KMS-11 (cell line): ENCODE results near the gene GAS6.

Experiments used
- H2AFZ ChIP-seq: fragments of 200-600 bp; sonication (generic); 2 replicates; pipeline ENCODE4 v1.6.1; 2016; ENCODE audit warnings: antibody characterized with exemption, mixed run types, low read depth
- H3K27ac ChIP-seq: fragments of 200-600 bp; sonication (generic); 2 replicates; pipeline ENCODE4 v1.6.1; 2016; ENCODE audit warnings: mild to moderate bottlenecking, mixed run types
- H3K27me3 ChIP-seq: fragments of 200-600 bp; sonication (generic); 2 replicates; pipeline ENCODE4 v1.6.1; 2017; ENCODE audit warnings: mild to moderate bottlenecking, low read depth, mixed run types, moderate library complexity; ENCODE audit not compliant: insufficient read depth
- H3K36me3 ChIP-seq: fragments of 200-600 bp; sonication (generic); 2 replicates; pipeline ENCODE4 v1.6.1; 2017; ENCODE audit warnings: mild to moderate bottlenecking, mixed run types; ENCODE audit not compliant: insufficient read depth
- H3K4me1 ChIP-seq: fragments of 200-600 bp; sonication (generic); 2 replicates; pipeline ENCODE4 v1.6.1; 2016; ENCODE audit warnings: mild to moderate bottlenecking, low read depth, mixed run types; ENCODE audit not compliant: poor library complexity, severe bottlenecking
- H3K4me2 ChIP-seq: fragments of 200-600 bp; sonication (generic); 2 replicates; pipeline ENCODE4 v1.7.0; 2016; ENCODE audit warnings: mild to moderate bottlenecking, mixed run types
- H3K4me3 ChIP-seq: fragments of 200-600 bp; sonication (generic); IDR thresholded peaks from 2 replicates; pipeline ENCODE4 v1.6.1; 2017; ENCODE audit warnings: low read depth, low read length, mixed read lengths; ENCODE audit not compliant: insufficient read depth
- H3K79me2 ChIP-seq: fragments of 200-600 bp; sonication (generic); 2 replicates; pipeline ENCODE4 v1.6.1; 2016; ENCODE audit warnings: low read depth, mixed run types; ENCODE audit not compliant: insufficient read depth
- H3K9ac ChIP-seq: fragments of 200-600 bp; sonication (generic); 2 replicates; pipeline ENCODE4 v1.6.1; 2016; ENCODE audit warnings: mild to moderate bottlenecking, mixed run types
- H4K20me1 ChIP-seq: fragments of 200-600 bp; sonication (generic); 2 replicates; pipeline ENCODE4 v1.6.1; 2016; ENCODE audit warnings: mild to moderate bottlenecking, mixed run types; ENCODE audit not compliant: insufficient read depth
- CTCF ChIP-seq: fragments of 200-600 bp; sonication (generic); conservative IDR thresholded peaks from 2 replicates; pipeline ENCODE4 v1.6.1; 2017; ENCODE audit warnings: low read depth, mild to moderate bottlenecking, antibody characterized with exemption, low read length, moderate library complexity, mixed read lengths

Gene GAS6

DNA sequence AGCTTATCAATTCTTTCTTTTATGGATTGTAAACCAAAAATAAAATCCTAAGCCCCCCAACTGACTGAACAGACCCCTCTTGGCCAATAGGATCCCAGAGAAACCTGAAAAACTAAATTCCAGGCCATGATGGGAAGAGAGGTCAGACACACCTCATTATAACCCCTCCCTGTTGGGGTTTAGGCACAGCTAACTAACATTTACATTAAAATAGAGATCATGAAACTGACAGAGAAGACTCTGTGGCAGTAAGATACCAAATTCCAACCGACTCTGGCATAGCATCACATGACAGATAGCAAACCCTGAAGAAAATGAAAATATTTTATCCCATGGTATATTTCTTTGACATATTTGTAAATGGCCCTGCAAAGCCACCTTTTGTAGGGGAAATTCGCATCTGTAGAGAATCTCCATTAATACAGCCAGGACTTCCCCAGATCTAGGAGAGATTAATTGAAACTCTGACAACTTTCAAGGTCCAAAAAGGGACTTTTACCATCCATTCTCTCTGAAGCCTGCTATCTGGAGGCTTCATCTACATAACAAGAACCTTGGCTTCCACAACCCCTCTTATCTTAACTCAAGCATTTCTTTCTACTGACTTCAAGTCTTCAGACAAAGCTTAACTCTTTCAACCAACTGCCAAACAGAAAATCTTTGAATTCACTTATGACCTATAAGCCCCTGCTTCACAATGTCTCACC, 27.1 kb upstream of the GAS6 start:
- Histone ChIP-seq H3K79me2 (no peaks in the 10 kb centered on the region), H3K4me2 (no peak overlapping the region), H3K4me3 (no peak overlapping the region), H3K4me1 (no peaks in the 10 kb centered on the region), H2AFZ (no peak overlapping the region), H4K20me1 (no peaks in the 10 kb centered on the region), H3K9ac (no peak overlapping the region), H3K36me3 (no peaks in the 10 kb centered on the region), H3K27ac (no peak overlapping the region), H3K27me3 (no peaks in the 10 kb centered on the region)
- TF ChIP-seq CTCF: no peak

DNA sequence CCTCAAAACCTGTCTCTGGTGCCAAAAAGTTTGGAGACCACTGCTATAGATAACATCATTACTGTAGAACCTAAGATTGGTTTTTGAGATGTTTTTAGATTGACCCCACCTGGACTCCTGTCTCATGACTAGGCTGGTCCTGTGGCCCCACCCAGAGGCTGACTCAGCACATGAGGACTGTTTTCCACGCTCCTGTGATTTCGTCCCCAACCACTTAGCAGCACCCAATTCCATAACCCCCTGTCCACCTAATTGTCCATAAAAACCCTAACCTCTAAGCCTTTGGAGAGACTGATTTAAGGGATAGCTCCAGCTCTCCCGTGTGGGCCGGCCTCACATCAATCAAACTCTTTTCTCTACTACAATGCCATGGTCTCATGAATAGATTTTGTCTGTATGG, 25.6 kb upstream of the GAS6 start:
- Histone ChIP-seq H3K36me3 (no peaks in the 10 kb centered on the region), H4K20me1 (no peaks in the 10 kb centered on the region), H3K4me1 (no peaks in the 10 kb centered on the region), H3K4me3 (no peak overlapping the region), H3K27ac (no peak overlapping the region), H3K79me2 (no peaks in the 10 kb centered on the region), H3K27me3 (no peaks in the 10 kb centered on the region), H2AFZ (no peak overlapping the region), H3K4me2 (no peak overlapping the region), H3K9ac (no peak overlapping the region)
- TF ChIP-seq CTCF: no peak

GRCh38 chr13:113888701-113889330, 24.9 kb upstream of the GAS6 start:
- Histone ChIP-seq H3K4me1 (no peaks in the 10 kb centered on the region), H2AFZ (no peak overlapping the region)
- TF ChIP-seq CTCF: no peak

DNA sequence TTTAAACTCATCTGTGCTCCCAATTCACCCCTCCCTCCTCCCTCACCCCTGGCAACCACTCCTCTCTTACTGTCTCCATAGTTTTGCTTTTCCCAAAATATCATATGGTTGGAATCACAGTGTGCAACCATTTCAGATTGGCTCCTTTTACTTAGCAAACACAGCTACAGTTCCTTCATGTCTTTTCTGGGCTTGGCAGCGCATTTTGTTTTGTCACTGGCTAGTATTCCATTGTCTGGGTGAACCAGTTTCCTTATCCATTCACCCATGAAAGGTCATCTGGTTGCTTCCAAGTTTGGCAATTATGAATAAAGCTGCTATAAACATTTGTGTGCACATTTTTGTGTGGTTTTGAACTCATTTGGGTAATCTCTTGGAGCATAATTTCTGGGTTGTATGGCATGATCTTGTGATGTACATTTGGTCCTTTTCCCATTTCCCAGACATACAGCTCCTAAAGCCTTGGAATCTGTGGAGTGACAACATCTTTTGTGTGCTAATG, 23.9 kb upstream of the GAS6 start:
- Histone ChIP-seq H2AFZ (no peak overlapping the region), H3K4me2 (no peak overlapping the region), H4K20me1 (no peaks in the 10 kb centered on the region), H3K27me3 (no peaks in the 10 kb centered on the region), H3K9ac (no peak overlapping the region), H3K36me3 (no peaks in the 10 kb centered on the region), H3K27ac (no peak overlapping the region), H3K4me3 (no peak overlapping the region), H3K79me2 (no peaks in the 10 kb centered on the region), H3K4me1 (peaks cover 3% of the 10 kb centered on the region)
- TF ChIP-seq CTCF: no peak

More at GRCh38 chr13:113888701-113889330, 24.9 kb upstream of the GAS6 start:
- Histone ChIP-seq H3K9ac (no peak overlapping the region), H4K20me1 (no peaks in the 10 kb centered on the region), H3K36me3 (no peaks in the 10 kb centered on the region), H3K4me2 (no peak overlapping the region), H3K27me3 (no peaks in the 10 kb centered on the region), H3K79me2 (no peaks in the 10 kb centered on the region), H3K4me3 (no peak overlapping the region), H3K27ac (no peak overlapping the region)
